Aorta (tissue), 5 donors: Measurements from ENCODE around the gene CHD9. TPM values are rescaled to one million over a fixed set of nuclear protein-coding genes. Genes with fewer than 3 reads are reported as not detected.
"Not testable (repeated sequence)": the region's sequence is repeated elsewhere in the genome, so short reads cannot be mapped to it uniquely, and the experiment has no call there.

Experiments used
- ATAC-seq: fragments of 200-7000 bp; cut with Tn5 transposase; one replicate; pipeline ENCODE4 v1.9.1; 2022; ENCODE audit warnings: moderate library complexity; ENCODE audit not compliant: low FRiP score
- DNase-seq, 2 donors: peaks; one replicate each; pipeline ENCODE4 v3.0.0-alpha.2; 2020
- H3K27ac ChIP-seq, 2 donors: one replicate each; pipeline ENCODE4 v1.5.1; 2013; ENCODE audit warnings: low read length in 2 of 2, mild to moderate bottlenecking in 2 of 2, moderate library complexity in 2 of 2, control low read depth in 1 of 2, inconsistent platforms in 1 of 2, low read depth in 1 of 2
- H3K27me3 ChIP-seq, 2 donors: one replicate each; pipeline ENCODE4 v1.6.1; 2013; ENCODE audit warnings: control low read depth in 1 of 2, low read length in 1 of 2, mild to moderate bottlenecking in 1 of 2, moderate library complexity in 1 of 2; ENCODE audit not compliant: insufficient read depth in 2 of 2, control insufficient read depth in 1 of 2
- H3K36me3 ChIP-seq, 2 donors: one replicate each; pipeline ENCODE4 v1.6.1; 2013; ENCODE audit warnings: control low read depth in 1 of 2, low read length in 1 of 2, mild to moderate bottlenecking in 1 of 2; ENCODE audit not compliant: insufficient read depth in 2 of 2, control insufficient read depth in 1 of 2
- H3K4me1 ChIP-seq, 2 donors: one replicate each; pipeline ENCODE4 v1.6.1; 2013; ENCODE audit warnings: low read length in 2 of 2, control low read depth in 1 of 2, mild to moderate bottlenecking in 1 of 2, moderate library complexity in 1 of 2; ENCODE audit not compliant: insufficient read depth in 2 of 2, control insufficient read depth in 1 of 2
- H3K4me3 ChIP-seq, 2 donors: one replicate each; pipeline ENCODE4 v1.5.1; 2013; ENCODE audit warnings: low read length in 2 of 2, control low read depth in 1 of 2, mild to moderate bottlenecking in 1 of 2
- H3K9me3 ChIP-seq: one replicate; pipeline ENCODE4 v1.6.1; 2013; ENCODE audit warnings: mild to moderate bottlenecking, low read length; ENCODE audit not compliant: control insufficient read depth
- WGBS, 2 donors: extraction: QIAGEN DNeasy Blood & Tissue Kit; methylation state at CpG; one replicate each; pipeline ENCODE4 v1.1.7; 2013; 5-methylcytosine and 5-hydroxymethylcytosine counted together
- intact Hi-C, 2 donors: fragments of 100-400 bp; cut with DNase I; formaldehyde crosslinking; loops; one replicate each; pipeline versions ENCODE4 v1.14.2 to v1.15.0; 2022
- polyA plus RNA-seq, 2 donors: library from polyadenylated mRNA; stranded (reverse); fragments of 200-250 nt; gene quantifications; one replicate each; pipeline ENCODE4 v1.2.3, GENCODE V29; 2013
- total RNA-seq, 2 donors: library from RNA; stranded (reverse); fragmentation: NEBNext Ultra II Directional; extraction: Animal tissue kit (Norgen Biotek cat#: 25700); gene quantifications; one replicate each; pipeline ENCODE4 v1.2.1, GENCODE V29; 2021
- donor health status: healthy with polysubstance abuse.
- donor health status: Bipolar disorder and iron deficiency.
- donor health status: DM: no; HTN: no; CAD: no.
- donor health status: DM: no; HTN: no; CAD: no.
- donor health status: DM: yes; HTN: yes; CAD: no.

Gene CHD9
- total and polyA plus RNA-seq, 4 donors, result 9.6 to 133 (median 52.0) TPM

DNA sequence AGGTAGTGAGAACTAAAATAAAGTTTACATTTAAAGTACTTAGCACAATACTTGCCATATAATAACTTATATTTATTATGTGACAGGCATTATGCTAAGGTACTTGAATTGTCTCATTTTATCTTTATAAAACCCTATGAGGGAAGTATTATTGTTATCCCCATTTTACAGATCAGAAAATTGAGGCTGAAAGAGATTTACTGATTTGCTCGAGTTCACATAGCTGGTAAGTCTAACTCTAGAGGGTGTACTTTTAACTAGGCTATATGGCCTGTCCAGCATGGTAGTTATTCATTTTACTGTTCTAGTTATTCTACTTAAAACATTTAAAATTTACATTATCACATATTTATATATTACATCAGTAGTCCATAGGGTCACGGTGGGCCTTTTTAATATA, 266.2 kb downstream of the CHD9 start:
- Histone ChIP-seq H3K36me3 (peaks cover 9 to 10% of the 10 kb centered on the region in 2 donors), H3K27me3 (no peaks in the 10 kb centered on the region), H3K9me3 (no peaks in the 10 kb centered on the region), H3K27ac (no peak overlapping the region), H3K4me1 (no peaks in the 10 kb centered on the region), H3K4me3 (no peak overlapping the region)
- DNase-seq, result no peak
- 93 to 94% methylated on average over 2 of the region's 2 CpGs for WGBS, 2 donors
- intact Hi-C loops, result loop anchor here in 1 of 2 donors (10.0 kb wide), 1 partner anchor 194 kb away; no protein-coding TSS in a partner anchor
- ATAC-seq, result no peak

DNA sequence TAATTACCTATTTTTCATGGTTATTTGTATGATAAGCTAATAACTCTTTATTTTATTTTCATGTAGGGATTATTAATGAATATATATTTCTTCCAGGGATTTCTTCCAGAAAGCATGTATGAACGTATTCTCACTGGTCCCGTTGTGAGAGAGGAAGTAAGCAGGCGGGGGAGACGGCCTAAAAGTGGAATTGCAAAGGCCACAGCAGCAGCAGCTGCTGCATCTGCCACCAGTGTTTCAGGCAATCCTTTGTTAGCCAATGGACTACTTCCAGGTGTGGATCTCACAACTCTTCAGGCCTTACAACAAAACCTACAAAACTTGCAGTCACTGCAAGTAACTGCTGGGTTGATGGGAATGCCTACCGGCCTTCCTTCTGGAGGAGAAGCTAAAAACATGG, 269.1 kb downstream of the CHD9 start:
- Histone ChIP-seq H3K4me1 (no peaks in the 10 kb centered on the region), H3K4me3 (no peak overlapping the region), H3K27ac (no peak overlapping the region), H3K27me3 (no peaks in the 10 kb centered on the region), H3K36me3 (peaks cover 5 to 8% of the 10 kb centered on the region in 2 donors), H3K9me3 (no peaks in the 10 kb centered on the region)
- 84 to 87% methylated on average over 5 of the region's 5 CpGs for WGBS, 2 donors
- intact Hi-C loops, result loop anchor here in 1 of 2 donors (10.0 kb wide), 1 partner anchor 191 kb away; no protein-coding TSS in a partner anchor
- ATAC-seq (no peak), DNase-seq (no peak)

DNA sequence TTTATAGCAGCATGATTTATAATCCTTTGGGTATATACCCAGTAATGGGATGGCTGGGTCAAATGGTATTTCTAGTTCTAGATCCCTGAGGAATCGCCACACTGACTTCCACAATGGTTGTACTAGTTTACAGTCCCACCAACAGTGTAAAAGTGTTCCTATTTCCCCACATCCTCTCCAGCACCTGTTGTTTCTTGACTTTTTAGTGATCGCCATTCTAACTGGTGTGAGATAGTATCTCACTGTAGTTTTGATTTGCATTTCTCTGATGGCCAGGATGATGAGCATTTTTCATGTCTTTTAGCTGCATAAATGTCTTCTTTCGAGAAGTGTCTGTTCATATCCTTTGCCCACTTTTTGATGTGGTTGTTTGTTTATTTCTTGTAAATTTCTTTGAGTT, 276.2 kb downstream of the CHD9 start:
- H3K27ac ChIP-seq, H3K9me3 ChIP-seq, H3K27me3 ChIP-seq, ATAC-seq, DNase-seq, H3K36me3 ChIP-seq, H3K4me1 ChIP-seq, intact Hi-C loops, H3K4me3 ChIP-seq: not testable (repeated sequence)
- WGBS, 2 donors, result 93 to 96% methylated on average over 2 of the region's 3 CpGs

DNA sequence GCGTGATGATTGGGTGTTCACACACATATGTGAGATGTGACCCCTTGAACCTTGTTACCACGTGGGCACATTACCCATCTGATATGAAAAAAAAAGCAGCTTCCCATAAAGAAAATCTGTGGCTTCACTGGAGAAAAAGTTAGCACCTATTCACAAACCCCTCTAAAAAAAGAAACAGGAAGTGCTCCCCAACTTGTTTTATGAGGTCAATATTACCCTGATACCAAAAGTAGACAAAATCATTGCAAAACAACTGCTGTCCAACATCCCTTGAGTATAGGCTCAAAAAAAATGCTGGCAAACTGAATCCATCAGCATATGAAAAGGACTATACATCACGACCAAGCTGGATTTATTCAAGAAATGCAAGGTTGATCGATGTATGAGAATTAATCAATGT, 279.8 kb downstream of the CHD9 start:
- H3K9me3 ChIP-seq, result no peaks in the 10 kb centered on the region
- intact Hi-C loops, result no loop called here

DNA sequence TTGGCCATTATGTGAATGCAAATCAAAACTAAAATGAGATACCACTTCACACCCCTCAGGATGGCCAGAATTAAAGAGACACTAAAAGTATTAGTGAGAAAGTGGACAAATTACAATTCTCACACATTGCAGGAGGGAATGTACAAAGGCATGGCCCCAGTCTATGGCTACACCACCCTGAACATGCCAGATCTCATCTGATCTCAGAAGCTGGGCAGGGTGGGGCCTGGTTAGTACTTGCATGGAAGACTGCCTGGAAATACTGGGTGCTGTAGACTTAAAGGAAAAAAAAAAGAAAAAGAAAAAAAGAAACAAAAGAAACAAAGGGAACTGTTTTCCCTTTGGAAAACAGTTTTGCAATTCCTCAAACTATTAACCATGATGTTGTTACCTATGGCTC, 282.5 kb downstream of the CHD9 start:
- Histone ChIP-seq H3K36me3 (no peaks in the 10 kb centered on the region), H3K27ac (no peak overlapping the region), H3K4me3 (no peak overlapping the region), H3K4me1 (no peaks in the 10 kb centered on the region), H3K9me3 (no peaks in the 10 kb centered on the region), H3K27me3 (no peaks in the 10 kb centered on the region)
- DNase-seq, result no peak
- no peak for ATAC-seq
- intact Hi-C loops, result no loop called here

More for the DNA sequence above, 279.8 kb downstream of the CHD9 start:
- DNase-seq (no peak), ATAC-seq (no peak)
- Histone ChIP-seq H3K36me3 (no peaks in the 10 kb centered on the region), H3K27ac (no peak overlapping the region), H3K4me3 (no peak overlapping the region), H3K27me3 (no peaks in the 10 kb centered on the region), H3K4me1 (no peaks in the 10 kb centered on the region)
- 67 to 69% methylated on average over 4 of the region's 4 CpGs for WGBS, 2 donors

DNA sequence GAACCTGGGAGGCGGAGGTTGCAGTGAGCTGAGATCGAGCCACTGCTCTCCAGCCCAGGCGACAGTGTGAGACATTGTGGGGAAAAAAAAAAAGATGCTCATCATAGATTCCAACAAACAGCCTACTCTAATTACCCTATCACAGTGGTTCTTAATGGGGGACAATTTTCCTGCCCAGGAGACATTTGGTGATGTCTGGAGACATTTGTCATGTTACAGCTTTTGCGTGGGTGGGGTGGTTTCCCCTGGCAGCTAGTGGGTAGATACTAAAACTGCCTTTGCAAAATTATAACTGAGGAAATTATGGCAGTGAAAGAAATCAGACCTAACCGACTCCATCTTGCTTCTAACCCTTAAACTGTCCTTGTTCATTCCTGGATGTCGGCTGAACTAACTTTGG, 287.0 kb downstream of the CHD9 start:
- no peak for ATAC-seq
- Histone ChIP-seq H3K36me3 (no peaks in the 10 kb centered on the region), H3K4me1 (no peaks in the 10 kb centered on the region), H3K9me3 (peaks cover 2% of the 10 kb centered on the region), H3K27ac (no peak overlapping the region), H3K27me3 (no peaks in the 10 kb centered on the region), H3K4me3 (no peak overlapping the region)
- no peak for DNase-seq
- WGBS, 2 donors, result 78 to 81% methylated on average over 6 of the region's 6 CpGs
- intact Hi-C loops, result no loop called here

DNA sequence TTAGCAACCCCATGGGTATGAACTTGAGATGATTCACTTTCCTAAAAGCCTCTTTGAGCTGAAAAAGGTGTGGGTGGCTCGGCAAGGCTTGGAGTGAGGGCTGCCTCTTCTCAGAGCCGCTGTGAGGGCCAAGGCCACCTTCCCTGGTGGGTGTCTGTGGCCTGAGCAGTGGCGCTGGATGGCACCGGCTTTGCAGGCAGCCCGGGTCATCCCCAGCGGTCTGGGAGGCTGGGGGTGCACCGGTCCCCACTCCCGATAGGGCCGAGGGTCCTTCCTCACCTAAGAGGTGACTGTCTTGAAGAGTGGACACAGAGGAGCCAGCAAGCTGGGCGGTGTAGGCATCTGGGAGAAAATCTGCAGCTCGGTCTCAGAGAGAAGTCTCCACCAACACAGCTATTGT, 300.3 kb downstream of the CHD9 start:
- Histone ChIP-seq H3K4me1 (no peaks in the 10 kb centered on the region), H3K27ac (no peak overlapping the region), H3K27me3 (no peaks in the 10 kb centered on the region), H3K9me3 (peaks cover 4% of the 10 kb centered on the region), H3K36me3 (no peaks in the 10 kb centered on the region), H3K4me3 (no peak overlapping the region)
- intact Hi-C loops, result no loop called here
- DNase-seq, result no peak
- no peak for ATAC-seq
- WGBS, 2 donors, result 87 to 89% methylated on average over 11 of the region's 11 CpGs

DNA sequence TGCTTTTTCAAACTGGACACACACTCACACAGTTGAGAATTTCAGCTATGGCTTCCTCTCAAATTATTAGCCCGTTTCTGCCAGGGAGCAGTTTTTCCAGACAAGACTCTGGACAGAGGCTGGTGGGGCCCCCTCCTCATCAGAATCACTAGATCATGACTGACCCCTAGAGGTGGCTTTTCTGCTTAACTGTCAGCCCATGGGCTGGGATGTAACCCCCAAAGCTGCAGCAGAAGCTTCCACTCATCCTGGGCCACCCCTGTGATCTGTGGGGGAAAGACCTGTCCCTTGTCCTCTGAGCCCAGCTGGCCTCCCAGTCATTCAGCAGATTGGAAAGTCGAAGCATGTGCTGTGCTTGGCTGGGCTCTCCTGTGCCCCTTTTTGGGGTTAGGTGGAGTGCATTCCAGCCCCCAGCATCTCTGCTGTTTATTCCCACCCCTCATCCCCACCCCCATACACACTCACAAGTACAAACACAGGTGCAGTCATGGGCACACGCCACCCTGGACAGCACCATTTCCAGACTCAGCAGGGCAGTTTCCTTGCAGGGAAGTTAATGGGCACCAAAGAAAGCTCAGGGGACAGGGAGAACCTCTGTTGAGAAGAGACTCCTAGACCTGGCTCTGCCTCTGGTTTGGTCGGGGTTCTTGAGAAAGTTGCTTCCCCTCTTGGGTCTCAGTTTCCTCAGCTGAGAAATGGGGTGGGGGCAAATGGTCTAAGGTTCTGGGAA, 301.9 kb downstream of the CHD9 start:
- ATAC-seq, result no peak
- Histone ChIP-seq H3K4me3 (no peak overlapping the region), H3K27ac (no peak overlapping the region), H3K27me3 (no peaks in the 10 kb centered on the region), H3K36me3 (no peaks in the 10 kb centered on the region), H3K4me1 (no peaks in the 10 kb centered on the region), H3K9me3 (no peaks in the 10 kb centered on the region)
- 50 to 53% methylated on average over 4 of the region's 4 CpGs for WGBS, 2 donors
- intact Hi-C loops, result no loop called here
- no peak for DNase-seq

DNA sequence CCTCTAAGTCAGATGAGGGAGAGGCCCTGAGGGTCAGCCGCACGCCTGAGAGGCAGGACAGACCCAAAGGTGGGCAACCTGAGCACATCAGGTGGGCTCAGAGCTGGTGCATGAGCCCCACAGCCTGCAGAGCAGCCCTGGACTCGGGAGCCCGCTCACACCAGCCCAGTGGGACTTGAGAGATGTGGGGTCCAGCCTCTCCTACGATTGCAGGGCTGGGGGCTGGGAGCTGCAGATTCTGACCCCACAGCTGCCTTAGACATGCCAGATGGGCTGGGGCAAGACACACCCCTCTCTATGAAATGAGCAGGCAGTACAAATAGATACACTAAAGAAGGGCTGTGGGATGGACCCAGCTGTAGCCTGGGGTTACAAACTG, 302.4 kb downstream of the CHD9 start:
- H3K27me3 ChIP-seq, result no peaks in the 10 kb centered on the region
- no peak overlapping the region for H3K4me3 ChIP-seq
- 76 to 80% methylated on average over 5 of the region's 5 CpGs for WGBS, 2 donors
- intact Hi-C loops, result no loop called here
- no peaks in the 10 kb centered on the region for H3K4me1 ChIP-seq
- ATAC-seq (no peak), DNase-seq (no peak)
- H3K36me3 ChIP-seq, result no peaks in the 10 kb centered on the region
- H3K27ac ChIP-seq, result no peak overlapping the region
- H3K9me3 ChIP-seq, result no peaks in the 10 kb centered on the region
